Measurements from ENCODE around the gene MICOS13.

DNA sequence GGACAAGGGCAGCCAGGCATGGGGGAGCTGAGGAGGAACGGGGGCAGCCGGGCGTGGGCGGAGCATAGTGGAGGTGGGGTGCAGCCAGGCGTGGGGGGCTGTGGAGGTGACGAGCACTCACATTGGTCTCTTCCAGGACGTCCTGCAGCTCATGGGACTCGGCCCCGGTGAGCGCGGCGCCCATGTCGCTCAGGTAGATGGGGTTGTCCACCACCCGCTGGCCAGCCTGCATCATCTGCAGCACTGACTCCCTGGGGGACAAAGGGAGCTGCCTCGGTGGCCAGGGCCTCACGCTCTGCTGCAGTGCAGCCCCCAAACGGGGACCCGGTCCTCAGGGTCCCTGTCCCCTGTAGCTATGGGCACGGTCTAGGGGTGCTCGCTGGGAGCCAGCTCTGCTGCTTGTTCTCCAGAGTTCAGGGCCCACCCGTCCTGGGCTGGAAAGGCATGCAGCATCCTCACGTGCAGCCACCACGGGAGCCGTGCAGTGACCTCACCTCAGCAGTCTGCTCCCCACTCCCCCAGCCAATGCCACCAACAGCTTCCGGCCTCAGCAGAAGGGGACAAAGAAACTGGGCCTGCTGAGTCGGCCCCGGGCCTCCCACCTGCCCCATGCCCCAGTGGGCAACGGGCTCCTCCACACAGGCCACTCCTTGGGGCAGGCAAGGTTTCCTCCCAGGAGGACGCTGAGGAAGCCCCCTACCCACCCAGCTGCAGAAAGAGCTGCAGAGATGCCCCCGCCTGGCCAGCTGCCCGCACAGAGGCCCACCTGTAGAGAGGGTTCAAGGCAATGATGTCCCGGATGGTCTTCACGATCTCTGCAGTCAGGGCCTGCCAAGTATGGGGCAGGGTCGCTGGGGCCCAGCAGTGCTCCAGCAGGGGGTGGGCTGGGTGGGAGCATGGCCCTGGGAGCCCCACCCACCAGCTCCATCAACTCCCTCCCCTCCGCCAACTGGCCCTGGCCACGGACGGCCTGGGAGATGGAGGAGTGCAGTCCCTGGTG is 27.6 kb upstream of the MICOS13 start:
- TF ChIP-seq, protein P1, sequence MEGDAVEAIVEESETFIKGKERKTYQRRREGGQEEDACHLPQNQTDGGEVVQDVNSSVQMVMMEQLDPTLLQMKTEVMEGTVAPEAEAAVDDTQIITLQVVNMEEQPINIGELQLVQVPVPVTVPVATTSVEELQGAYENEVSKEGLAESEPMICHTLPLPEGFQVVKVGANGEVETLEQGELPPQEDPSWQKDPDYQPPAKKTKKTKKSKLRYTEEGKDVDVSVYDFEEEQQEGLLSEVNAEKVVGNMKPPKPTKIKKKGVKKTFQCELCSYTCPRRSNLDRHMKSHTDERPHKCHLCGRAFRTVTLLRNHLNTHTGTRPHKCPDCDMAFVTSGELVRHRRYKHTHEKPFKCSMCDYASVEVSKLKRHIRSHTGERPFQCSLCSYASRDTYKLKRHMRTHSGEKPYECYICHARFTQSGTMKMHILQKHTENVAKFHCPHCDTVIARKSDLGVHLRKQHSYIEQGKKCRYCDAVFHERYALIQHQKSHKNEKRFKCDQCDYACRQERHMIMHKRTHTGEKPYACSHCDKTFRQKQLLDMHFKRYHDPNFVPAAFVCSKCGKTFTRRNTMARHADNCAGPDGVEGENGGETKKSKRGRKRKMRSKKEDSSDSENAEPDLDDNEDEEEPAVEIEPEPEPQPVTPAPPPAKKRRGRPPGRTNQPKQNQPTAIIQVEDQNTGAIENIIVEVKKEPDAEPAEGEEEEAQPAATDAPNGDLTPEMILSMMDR (IDR thresholded peaks at IDR 0.05) = no peak
- no peak for TF ChIP-seq POLR2A (IDR thresholded peaks at IDR 0.05)

Data from prostate gland (tissue), 2 donors.